Stromal cell of bone marrow (primary cell): ENCODE measurements around the gene GLB1L3.

ENCODE experiments used
- DNase-seq: peaks from one replicate; pipeline ENCODE4 v3.0.0-alpha.2; 2012; ENCODE audit warnings: low read depth

Gene GLB1L3

DNA sequence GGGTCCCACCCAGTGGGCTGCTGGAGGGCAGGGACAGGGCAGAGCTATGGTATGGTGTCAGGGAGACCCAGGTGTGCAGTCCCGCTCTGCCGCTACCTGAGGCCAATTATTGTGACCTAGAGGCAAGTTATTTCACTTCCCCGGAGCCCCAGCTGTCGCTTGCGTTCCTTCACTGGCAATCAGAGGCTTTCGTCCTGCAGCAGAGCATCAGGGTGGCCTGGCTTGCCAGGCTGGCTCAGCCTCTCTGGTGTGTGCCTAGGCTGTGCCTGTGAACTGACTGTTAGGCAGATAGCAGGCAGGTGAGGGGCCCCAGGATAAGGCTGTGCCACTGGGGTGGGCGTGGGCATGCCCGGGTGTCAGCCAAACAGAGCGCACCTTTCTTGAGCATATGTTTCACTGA lies 87.0 kb downstream of the GLB1L3 start:
- no peak for DNase-seq

GRCh38 chr11:134363592-134363991 lies 87.4 kb downstream of the GLB1L3 start:
- DNase-seq = no peak

GRCh38 chr11:134364261-134364660 lies 88.1 kb downstream of the GLB1L3 start:
- no peak for DNase-seq

DNA sequence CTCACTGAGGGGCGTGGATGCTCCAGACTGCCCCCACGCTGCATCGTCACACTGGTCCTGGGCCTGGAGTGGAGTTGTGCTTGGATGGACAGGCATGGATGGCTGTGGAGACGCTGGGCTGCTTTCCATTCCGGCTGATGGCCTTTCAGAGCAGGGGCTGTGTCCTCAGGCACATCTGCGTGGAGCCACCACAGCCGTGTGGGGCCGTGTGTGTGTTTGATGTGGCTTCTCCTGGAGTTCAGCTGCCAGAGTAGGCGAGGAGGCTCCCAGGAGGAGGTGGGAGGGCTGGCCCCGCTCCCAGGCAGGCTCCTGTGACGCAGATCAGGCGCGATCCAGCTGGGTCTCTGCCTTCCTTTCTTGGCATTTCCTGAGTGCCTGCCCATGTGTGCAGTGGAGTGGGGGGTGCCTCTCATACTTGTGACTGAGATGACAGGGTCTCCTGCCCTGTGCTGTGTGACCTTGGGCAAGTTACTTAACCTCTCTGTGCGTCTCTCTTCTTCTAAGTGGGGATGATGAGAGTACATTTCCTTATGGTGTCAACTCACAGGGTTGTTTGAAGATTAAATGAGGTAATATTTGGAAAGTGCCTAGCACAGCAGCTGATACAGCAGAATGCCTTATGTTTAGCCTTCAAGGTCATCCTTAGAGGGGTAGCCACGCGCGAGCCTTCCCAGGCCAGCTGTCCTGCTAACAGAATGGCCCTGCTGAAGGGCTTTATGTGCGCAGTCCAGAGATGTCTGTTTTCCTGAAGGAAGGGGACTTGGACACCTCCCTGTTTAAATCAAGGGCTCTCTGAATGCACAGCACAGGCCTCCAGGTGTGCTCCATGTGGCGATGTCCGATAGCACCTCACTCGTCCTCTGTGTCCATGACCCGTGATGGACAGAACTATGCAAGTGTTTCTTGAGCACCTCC lies 89.1 kb downstream of the GLB1L3 start:
- no peak for DNase-seq

GRCh38 chr11:134366254-134366653 lies 90.1 kb downstream of the GLB1L3 start:
- no peak for DNase-seq

DNA sequence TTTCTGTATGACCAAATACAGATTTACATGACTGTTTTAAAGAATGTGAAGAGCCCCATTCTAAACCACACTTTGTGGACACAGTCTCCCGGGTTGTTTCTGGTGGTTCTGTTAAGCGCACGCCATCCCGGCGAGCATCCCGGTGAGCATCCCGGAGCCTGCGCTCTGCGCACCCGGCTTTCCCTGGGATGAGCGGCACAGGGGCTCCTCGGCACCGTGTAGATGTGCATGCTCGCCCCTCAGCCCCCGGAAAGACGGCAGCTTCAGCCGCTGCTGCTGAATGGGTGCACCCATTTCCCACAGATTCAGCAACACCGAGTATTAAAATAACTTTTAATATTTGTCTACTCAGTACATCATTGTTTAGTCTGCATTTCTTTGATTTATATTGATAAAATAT lies 91.6 kb downstream of the GLB1L3 start:
- no peak for DNase-seq
